MG63 (cell line): ENCODE results near the gene USP47. TPM values are rescaled to one million over a fixed set of nuclear protein-coding genes. Genes with fewer than 3 reads are reported as not detected.

Experiments
- DNase-seq: peaks from one replicate; pipeline ENCODE4 v3.0.0-alpha.2; 2020
- H3K27me3 ChIP-seq: fragments of 250-450 bp; sonication (Bioruptor Pico); 2 replicates; pipeline ENCODE4 v1.5.1; 2020; ENCODE audit warnings: mild to moderate bottlenecking, moderate library complexity
- H3K36me3 ChIP-seq: fragments of 250-450 bp; sonication (Bioruptor Pico); 2 replicates; pipeline ENCODE4 v1.5.1; 2020; ENCODE audit warnings: mild to moderate bottlenecking, moderate library complexity
- H3K4me3 ChIP-seq: fragments of 250-450 bp; sonication (Bioruptor Pico); 2 replicates; pipeline ENCODE4 v1.5.1; 2020; ENCODE audit warnings: mild to moderate bottlenecking, moderate library complexity
- H3K9me3 ChIP-seq: fragments of 250-450 bp; sonication (Bioruptor Pico); 2 replicates; pipeline ENCODE4 v1.5.1; 2020; ENCODE audit warnings: mild to moderate bottlenecking, moderate library complexity
- total RNA-seq: library from RNA; depleted of rRNA; stranded (reverse); fragments of >200 nt; shearing (Covaris generic); gene quantifications from 2 replicates; pipeline ENCODE4 v1.2.3, GENCODE V29; 2014; ENCODE audit warnings: low replicate concordance

Gene USP47
- total RNA-seq, 1 experiment from 2014 or later: 9.9 TPM

DNA sequence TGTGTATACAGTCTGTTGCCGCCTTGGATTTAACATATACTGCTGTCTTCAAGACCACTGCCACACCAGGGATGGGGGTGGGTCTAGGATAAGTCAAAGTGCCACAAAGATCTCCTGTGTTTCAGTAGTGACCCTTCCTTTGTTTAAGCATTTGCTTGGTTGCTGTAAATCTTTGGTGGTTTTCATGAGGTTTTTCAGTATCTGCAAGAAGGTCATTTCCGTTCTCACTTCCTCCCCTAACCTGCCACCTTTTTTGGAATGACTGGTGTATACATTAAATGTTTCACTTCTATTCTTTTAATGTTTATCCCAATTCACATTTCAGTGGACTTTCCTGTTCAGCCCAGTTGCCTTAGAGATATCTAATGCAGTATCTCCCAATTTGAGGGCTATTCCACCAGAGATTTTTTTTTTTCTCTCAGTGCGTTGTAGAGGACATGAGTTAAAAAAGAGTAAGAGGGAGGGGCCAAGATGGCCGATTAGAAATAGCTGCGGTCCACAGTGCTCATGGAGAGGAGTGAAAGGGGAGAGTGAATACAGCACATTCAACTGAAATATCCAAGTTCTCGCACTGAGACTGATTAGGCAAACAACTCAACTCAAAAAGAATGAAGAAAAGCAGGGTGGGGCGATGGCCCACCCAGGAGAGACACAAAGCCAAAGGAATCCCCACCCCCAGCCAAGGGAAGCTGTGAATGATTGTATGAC is 43.2 kb downstream of the USP47 start:
- DNase-seq: no peak
- H3K4me3 ChIP-seq: no peak overlapping the region
- H3K36me3 ChIP-seq: peaks cover 77% of the 10 kb centered on the region
- H3K27me3 ChIP-seq: no peaks in the 10 kb centered on the region
- no peaks in the 10 kb centered on the region for H3K9me3 ChIP-seq

DNA sequence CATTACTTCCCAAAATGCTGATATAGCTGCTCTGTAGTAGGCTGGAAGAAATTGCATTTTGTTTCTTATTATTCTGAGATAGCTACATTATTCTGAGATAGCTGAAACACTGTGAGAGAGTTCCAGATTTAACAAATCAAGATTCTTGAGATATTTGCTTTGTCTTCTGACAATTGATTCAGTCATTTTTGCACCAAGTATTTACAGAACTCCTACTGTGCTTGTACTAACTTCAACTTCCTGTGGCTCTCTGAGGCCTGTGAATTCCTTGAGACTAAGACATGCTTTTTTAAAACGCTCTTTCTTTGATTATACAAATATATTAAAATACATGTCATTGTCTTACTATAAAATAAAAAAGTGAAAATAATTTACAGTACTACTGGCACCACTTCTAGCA is 52.7 kb downstream of the USP47 start:
- H3K27me3 ChIP-seq: no peaks in the 10 kb centered on the region
- H3K36me3 ChIP-seq: peaks cover 25% of the 10 kb centered on the region
- no peak for DNase-seq
- H3K9me3 ChIP-seq: no peaks in the 10 kb centered on the region
- H3K4me3 ChIP-seq: no peak overlapping the region

DNA sequence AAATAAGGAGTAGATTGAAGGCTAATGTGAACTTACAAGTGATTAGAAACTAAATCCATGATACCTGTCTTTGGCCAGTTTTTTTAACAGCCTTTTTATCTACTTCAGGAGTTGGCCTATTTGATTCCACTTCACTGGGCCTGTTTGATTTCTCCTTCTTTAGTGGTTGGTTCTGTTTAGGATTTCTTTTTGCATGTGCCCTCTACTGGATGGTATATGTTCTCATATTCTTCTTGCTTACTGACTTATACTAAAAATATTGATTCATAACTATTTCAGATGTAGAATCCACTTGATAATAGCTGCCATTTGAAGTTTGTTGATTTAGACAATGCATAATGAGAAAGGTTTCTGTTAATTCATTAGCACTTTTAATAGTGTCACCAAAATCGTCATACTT is 53.9 kb downstream of the USP47 start:
- Histone ChIP-seq H3K4me3 (no peak overlapping the region), H3K36me3 (peaks cover 28% of the 10 kb centered on the region), H3K27me3 (no peaks in the 10 kb centered on the region), H3K9me3 (no peaks in the 10 kb centered on the region)
- no peak for DNase-seq

- H3K4me3 ChIP-seq: no peak overlapping the region
- peaks cover 35% of the 10 kb centered on the region for H3K36me3 ChIP-seq
- H3K9me3 ChIP-seq: no peaks in the 10 kb centered on the region
- DNase-seq: no peak
- H3K27me3 ChIP-seq: no peaks in the 10 kb centered on the region
These were observed 56.9 kb downstream of the USP47 start for GRCh38 chr11:11898648-11899047.

DNA sequence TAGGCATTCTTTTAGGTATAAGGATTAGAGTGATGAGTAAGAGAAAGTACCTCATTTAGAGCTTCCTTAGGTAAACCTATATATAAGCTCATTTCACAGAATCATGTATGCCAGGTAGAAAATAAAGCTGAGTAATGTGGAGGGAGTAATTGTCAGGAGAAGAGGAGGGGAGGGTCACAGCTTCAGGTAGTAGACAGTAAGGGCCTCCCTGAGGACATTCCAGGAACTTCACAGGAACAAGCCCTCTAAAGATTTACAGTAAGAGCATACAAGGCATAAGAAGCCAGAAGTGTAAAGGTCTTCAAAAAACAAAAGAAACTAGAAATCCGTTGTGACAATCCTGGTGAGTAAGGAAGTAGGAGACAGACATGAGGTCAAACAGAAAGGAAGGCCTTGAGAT is 57.6 kb downstream of the USP47 start:
- H3K36me3 ChIP-seq: peaks cover 37% of the 10 kb centered on the region
- no peak overlapping the region for H3K4me3 ChIP-seq
- DNase-seq: no peak
- no peaks in the 10 kb centered on the region for H3K27me3 ChIP-seq
- H3K9me3 ChIP-seq: no peaks in the 10 kb centered on the region

- H3K9me3 ChIP-seq: no peaks in the 10 kb centered on the region
- no peak overlapping the region for H3K4me3 ChIP-seq
- no peaks in the 10 kb centered on the region for H3K27me3 ChIP-seq
- H3K36me3 ChIP-seq: peaks cover 44% of the 10 kb centered on the region
- DNase-seq: no peak
These were observed 60.2 kb downstream of the USP47 start for GRCh38 chr11:11901929-11902328.

GRCh38 chr11:11909727-11910126 is 68.0 kb downstream of the USP47 start:
- H3K36me3 ChIP-seq: peaks cover 71% of the 10 kb centered on the region
- peak; percentile 50 for DNase-seq
- no peak overlapping the region for H3K4me3 ChIP-seq
- no peaks in the 10 kb centered on the region for H3K27me3 ChIP-seq
- H3K9me3 ChIP-seq: no peaks in the 10 kb centered on the region

DNA sequence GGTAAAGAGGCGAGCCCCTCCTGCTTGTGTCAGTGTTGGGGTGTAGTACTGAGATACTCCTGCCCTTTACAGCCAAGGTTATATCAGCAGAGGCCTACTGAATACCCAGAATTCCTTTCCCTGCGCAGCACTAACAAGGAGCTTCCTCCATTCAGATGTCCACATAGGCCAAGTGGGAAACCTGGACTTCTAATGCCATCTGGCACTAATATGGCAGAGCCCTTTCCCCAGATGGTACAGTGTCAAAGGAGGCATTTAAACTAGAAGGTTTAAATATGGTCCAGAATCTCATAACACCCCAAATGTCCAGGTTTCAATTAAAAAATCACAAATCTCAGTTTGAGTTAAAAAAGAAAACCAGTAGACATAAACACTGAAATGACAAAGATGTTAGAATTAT is 68.8 kb downstream of the USP47 start:
- Histone ChIP-seq H3K36me3 (peaks cover 67% of the 10 kb centered on the region), H3K4me3 (no peak overlapping the region), H3K9me3 (no peaks in the 10 kb centered on the region), H3K27me3 (no peaks in the 10 kb centered on the region)
- no peak for DNase-seq

GRCh38 chr11:11913395-11913794 is 71.6 kb downstream of the USP47 start:
- no peak overlapping the region for H3K4me3 ChIP-seq
- DNase-seq: no peak
- H3K36me3 ChIP-seq: peaks cover 42% of the 10 kb centered on the region
- H3K27me3 ChIP-seq: no peaks in the 10 kb centered on the region
- H3K9me3 ChIP-seq: no peaks in the 10 kb centered on the region

- Histone ChIP-seq H3K27me3 (no peaks in the 10 kb centered on the region), H3K36me3 (peaks cover 39% of the 10 kb centered on the region), H3K4me3 (no peak overlapping the region), H3K9me3 (no peaks in the 10 kb centered on the region)
- no peak for DNase-seq
These were observed 73.9 kb downstream of the USP47 start for GRCh38 chr11:11915625-11916024.

DNA sequence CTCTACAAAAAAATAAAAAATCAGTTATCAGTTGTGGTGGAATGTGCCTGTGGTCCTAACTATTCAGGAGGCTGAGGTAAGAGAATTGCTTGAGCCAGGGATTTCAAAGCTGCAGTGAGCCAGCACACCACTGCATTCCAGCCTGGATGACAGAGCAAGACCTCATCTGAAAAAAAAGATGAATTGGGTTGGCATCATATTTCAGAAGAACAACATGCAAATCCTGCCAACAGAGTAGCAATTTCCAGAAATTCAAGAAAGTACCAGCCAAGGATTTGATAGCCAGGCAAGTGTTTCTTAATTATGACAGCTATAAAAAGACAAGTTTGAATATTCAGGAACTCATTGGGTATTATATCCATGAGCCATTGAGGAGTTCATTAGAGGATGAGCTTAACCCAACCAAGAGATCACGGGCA is 75.2 kb downstream of the USP47 start:
- Histone ChIP-seq H3K36me3 (peaks cover 34% of the 10 kb centered on the region), H3K9me3 (no peaks in the 10 kb centered on the region), H3K4me3 (no peak overlapping the region), H3K27me3 (no peaks in the 10 kb centered on the region)
- peak; percentile 82 for DNase-seq

DNA sequence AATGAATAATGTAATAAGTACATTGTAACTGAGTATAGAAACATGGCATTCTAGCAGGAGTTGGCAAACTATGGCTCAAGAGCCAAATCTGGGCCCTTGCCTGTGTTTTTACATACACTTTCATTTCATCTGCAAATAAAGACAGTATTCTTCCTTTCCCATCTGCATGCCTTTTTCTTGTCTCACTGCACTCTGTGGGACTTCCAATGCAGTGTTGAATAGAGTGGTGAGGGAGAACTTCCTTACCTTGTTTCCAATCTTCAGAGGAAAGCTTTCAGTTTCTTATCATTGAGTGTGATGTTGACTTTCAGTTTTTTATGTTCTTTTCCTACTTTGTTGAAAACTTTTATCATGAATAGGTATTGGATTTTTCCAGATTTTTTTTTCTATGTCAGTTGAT is 82.1 kb downstream of the USP47 start:
- H3K36me3 ChIP-seq: peaks cover 64% of the 10 kb centered on the region
- H3K27me3 ChIP-seq: no peaks in the 10 kb centered on the region
- DNase-seq: no peak
- 0 out of 2 replicates have a peak, but pooled peaks cover 2% of the 10 kb centered on the region for H3K9me3 ChIP-seq
- no peak overlapping the region for H3K4me3 ChIP-seq

- no peak for DNase-seq
- H3K36me3 ChIP-seq: peaks cover 64% of the 10 kb centered on the region
- H3K9me3 ChIP-seq: 0 out of 2 replicates have a peak, but pooled peaks cover 2% of the 10 kb centered on the region
- H3K27me3 ChIP-seq: no peaks in the 10 kb centered on the region
- H3K4me3 ChIP-seq: no peak overlapping the region
These were observed 88.1 kb downstream of the USP47 start for GRCh38 chr11:11929920-11930319.

DNA sequence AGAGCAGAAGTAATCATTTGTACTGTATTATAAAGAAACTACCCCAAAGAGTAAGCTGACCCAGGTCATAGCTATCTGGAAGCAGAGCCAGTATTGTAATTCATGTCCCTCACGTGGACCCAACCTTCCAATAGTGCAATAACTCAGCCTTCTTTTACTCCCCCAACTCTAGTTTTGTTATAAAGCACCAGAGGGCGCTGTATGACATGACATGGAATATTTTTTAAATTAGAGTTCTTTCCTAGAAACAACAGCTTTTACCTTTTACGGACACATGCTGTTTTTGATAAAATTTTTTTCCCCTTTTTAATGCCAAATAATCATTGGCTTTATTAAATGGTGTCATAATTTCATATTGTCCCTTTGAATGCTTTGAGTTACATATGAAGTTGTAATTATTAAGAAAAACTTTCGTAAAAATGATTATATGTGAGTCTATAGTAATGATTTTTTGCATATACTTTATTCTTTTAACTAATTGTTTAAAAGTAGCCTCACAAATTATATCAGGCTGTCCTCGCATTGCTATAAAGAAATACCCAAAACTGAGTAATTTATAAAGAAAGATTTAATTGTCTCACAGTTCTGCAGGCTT is 89.8 kb downstream of the USP47 start:
- Histone ChIP-seq H3K36me3 (peaks cover 64% of the 10 kb centered on the region), H3K4me3 (no peak overlapping the region), H3K27me3 (no peaks in the 10 kb centered on the region), H3K9me3 (0 out of 2 replicates have a peak, but pooled peaks cover 2% of the 10 kb centered on the region)
- DNase-seq: no peak

GRCh38 chr11:11935536-11935935 is 93.8 kb downstream of the USP47 start:
- Histone ChIP-seq H3K36me3 (peaks cover 71% of the 10 kb centered on the region), H3K27me3 (no peaks in the 10 kb centered on the region), H3K9me3 (no peaks in the 10 kb centered on the region), H3K4me3 (no peak overlapping the region)
- no peak for DNase-seq

- H3K4me3 ChIP-seq: no peak overlapping the region
- H3K27me3 ChIP-seq: no peaks in the 10 kb centered on the region
- DNase-seq: no peak
- no peaks in the 10 kb centered on the region for H3K9me3 ChIP-seq
- H3K36me3 ChIP-seq: peaks cover 72% of the 10 kb centered on the region
These were observed 95.7 kb downstream of the USP47 start for GRCh38 chr11:11937433-11937832.

DNA sequence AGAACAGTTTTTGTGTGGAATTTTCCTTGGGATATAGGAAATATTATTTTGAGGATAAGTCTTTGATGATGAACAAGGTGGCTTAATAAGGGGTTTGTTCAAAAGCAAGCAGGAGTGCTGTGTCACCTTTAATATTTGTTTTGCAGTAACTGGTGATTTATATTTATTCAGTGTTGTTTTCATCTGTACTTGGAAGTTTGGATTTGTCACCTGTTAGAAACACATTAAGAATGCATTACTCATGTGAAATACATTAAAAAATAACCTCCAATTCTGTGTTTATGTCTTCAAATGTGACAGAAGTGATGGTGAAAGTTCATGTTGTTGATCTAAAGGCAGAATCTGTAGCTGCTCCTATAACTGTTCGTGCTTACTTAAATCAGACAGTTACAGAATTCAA is 96.2 kb downstream of the USP47 start:
- DNase-seq: no peak
- H3K4me3 ChIP-seq: no peak overlapping the region
- H3K9me3 ChIP-seq: no peaks in the 10 kb centered on the region
- no peaks in the 10 kb centered on the region for H3K27me3 ChIP-seq
- peaks cover 72% of the 10 kb centered on the region for H3K36me3 ChIP-seq

DNA sequence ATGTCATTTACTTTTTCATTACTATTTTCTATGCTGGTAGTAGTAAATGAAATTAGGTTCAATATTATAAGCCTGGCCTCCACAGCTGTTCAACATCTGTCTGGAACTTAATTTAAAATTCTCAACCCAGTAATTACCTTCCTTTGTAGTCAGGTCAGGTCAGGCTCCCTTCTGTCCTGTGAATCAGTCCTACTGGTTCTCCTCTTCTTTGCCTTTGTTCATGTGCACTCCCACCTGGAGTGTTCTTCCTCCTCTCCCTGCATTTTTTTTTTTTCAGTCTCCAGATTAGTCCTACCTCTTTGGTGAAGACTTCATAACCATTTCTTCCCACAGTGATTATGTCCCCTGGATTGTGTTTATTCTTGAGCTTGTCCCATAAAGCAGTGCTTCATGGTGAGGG is 98.8 kb downstream of the USP47 start:
- H3K9me3 ChIP-seq: no peaks in the 10 kb centered on the region
- no peak overlapping the region for H3K4me3 ChIP-seq
- H3K36me3 ChIP-seq: peaks cover 70% of the 10 kb centered on the region
- no peaks in the 10 kb centered on the region for H3K27me3 ChIP-seq
- no peak for DNase-seq
